HL-60 (cell line): ENCODE results near the gene GABARAP.
A peak's percentile ranks its signal among the peaks of the same experiment; 100 is the strongest.

Experiments used
- DNase-seq, 2 experiments: peaks; one replicate each; pipeline ENCODE4 v3.0.0-alpha.2; 2010 to 2020; ENCODE audit warnings: low read depth in 1 of 2, low spot score in 1 of 2
- H3K27ac ChIP-seq: fragments of 250-450 bp; sonication (Bioruptor Pico); replicated peaks from 2 replicates; pipeline ENCODE4 v1.5.1; 2020; ENCODE audit warnings: mild to moderate bottlenecking, moderate library complexity
- H3K27me3 ChIP-seq: fragments of 250-450 bp; sonication (Bioruptor Pico); 2 replicates; pipeline ENCODE4 v1.5.1; 2021; ENCODE audit warnings: mild to moderate bottlenecking, moderate library complexity; ENCODE audit not compliant: insufficient read depth, poor library complexity, severe bottlenecking
- H3K4me3 ChIP-seq: replicated peaks from 2 replicates; pipeline ENCODE4 v1.5.1; 2011; ENCODE audit warnings: mild to moderate bottlenecking, control low read depth, low read length; ENCODE audit not compliant: insufficient read depth
- GABPA ChIP-seq: IDR thresholded peaks from 2 replicates; pipeline ENCODE4 v1.6.1; 2012; ENCODE audit warnings: low read depth
- POLR2AphosphoS5 ChIP-seq: IDR thresholded peaks from 2 replicates; pipeline ENCODE4 v1.6.1; 2012; ENCODE audit warnings: low read depth
- SPI1 ChIP-seq: IDR thresholded peaks from 2 replicates; pipeline ENCODE4 v1.6.1; 2012; ENCODE audit warnings: low read depth, mild to moderate bottlenecking, borderline replicate concordance
- TF ChIP-seq, protein P1 (sequence below): IDR thresholded peaks from one replicate; pipeline ENCODE4 v1.5.1; 2011; ENCODE audit warnings: low read length, control low read depth, inconsistent platforms; ENCODE audit not compliant: insufficient read depth
- TF ChIP-seq, protein P2 (sequence below): IDR thresholded peaks from 2 replicates; pipeline ENCODE4 v1.6.1; 2012; ENCODE audit warnings: low read depth; ENCODE audit not compliant: insufficient replicate concordance

GABARAP gene

DNA sequence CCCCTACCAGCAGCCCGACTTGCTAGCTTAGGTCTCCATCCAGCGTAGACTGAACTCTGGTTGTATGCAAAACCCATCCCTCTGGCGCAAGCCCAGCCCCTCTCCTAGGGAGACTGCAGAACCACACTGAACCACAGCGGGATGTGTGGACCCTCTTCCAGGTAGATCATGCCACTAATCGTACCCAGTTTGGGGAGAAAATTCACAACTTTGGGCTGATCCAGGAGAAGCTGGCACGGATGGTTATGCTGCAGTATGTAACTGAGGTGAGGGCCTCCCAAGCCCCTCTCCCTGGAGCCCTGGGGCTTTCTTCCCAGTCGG, 19.3 kb downstream of the GABARAP start:
- no peak overlapping the region for H3K27ac ChIP-seq
- H3K4me3 ChIP-seq = no peak overlapping the region
- DNase-seq = no peak
- TF ChIP-seq POLR2AphosphoS5 = no peak
- TF ChIP-seq, protein P1, sequence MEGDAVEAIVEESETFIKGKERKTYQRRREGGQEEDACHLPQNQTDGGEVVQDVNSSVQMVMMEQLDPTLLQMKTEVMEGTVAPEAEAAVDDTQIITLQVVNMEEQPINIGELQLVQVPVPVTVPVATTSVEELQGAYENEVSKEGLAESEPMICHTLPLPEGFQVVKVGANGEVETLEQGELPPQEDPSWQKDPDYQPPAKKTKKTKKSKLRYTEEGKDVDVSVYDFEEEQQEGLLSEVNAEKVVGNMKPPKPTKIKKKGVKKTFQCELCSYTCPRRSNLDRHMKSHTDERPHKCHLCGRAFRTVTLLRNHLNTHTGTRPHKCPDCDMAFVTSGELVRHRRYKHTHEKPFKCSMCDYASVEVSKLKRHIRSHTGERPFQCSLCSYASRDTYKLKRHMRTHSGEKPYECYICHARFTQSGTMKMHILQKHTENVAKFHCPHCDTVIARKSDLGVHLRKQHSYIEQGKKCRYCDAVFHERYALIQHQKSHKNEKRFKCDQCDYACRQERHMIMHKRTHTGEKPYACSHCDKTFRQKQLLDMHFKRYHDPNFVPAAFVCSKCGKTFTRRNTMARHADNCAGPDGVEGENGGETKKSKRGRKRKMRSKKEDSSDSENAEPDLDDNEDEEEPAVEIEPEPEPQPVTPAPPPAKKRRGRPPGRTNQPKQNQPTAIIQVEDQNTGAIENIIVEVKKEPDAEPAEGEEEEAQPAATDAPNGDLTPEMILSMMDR = no peak
- TF ChIP-seq SPI1 = no peak
- TF ChIP-seq, protein P2, sequence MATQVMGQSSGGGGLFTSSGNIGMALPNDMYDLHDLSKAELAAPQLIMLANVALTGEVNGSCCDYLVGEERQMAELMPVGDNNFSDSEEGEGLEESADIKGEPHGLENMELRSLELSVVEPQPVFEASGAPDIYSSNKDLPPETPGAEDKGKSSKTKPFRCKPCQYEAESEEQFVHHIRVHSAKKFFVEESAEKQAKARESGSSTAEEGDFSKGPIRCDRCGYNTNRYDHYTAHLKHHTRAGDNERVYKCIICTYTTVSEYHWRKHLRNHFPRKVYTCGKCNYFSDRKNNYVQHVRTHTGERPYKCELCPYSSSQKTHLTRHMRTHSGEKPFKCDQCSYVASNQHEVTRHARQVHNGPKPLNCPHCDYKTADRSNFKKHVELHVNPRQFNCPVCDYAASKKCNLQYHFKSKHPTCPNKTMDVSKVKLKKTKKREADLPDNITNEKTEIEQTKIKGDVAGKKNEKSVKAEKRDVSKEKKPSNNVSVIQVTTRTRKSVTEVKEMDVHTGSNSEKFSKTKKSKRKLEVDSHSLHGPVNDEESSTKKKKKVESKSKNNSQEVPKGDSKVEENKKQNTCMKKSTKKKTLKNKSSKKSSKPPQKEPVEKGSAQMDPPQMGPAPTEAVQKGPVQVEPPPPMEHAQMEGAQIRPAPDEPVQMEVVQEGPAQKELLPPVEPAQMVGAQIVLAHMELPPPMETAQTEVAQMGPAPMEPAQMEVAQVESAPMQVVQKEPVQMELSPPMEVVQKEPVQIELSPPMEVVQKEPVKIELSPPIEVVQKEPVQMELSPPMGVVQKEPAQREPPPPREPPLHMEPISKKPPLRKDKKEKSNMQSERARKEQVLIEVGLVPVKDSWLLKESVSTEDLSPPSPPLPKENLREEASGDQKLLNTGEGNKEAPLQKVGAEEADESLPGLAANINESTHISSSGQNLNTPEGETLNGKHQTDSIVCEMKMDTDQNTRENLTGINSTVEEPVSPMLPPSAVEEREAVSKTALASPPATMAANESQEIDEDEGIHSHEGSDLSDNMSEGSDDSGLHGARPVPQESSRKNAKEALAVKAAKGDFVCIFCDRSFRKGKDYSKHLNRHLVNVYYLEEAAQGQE = no peak
- no peak for TF ChIP-seq GABPA
- H3K27me3 ChIP-seq = no peaks in the 10 kb centered on the region

DNA sequence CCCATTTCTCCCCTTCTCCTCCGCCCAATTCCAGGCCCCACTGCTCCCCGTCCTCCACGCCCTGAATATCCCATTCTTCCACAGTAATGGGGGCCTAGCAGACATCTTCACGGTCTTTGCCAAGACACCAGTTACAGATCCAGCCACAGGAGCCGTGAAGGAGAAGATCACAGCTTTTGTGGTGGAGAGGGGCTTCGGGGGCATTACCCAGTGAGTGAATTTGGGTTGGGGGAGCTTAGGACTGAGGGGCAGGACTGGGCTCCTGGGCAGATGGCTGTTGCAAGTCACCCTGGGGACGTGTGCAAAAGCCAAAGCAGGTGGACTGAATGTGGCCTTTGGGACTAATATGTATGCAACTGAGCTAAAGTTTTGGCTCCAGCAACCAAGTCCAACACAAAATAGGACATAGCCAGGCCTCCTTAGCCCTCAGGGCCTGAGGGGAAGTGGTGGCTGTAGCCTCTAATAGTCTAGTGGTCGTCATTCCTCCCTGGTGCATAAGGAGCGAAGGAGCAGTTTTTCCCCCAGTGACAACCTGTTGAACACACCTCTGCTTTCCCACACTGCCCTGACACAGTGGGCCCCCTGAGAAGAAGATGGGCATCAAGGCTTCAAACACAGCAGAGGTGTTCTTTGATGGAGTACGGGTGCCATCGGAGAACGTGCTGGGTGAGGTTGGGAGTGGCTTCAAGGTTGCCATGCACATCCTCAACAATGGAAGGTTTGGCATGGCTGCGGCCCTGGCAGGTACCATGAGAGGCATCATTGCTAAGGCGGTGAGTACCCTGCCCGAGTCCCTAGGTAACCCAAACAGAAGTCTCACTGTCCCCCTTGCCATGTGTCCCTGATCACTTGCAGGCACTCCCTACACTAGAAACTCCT, 19.9 kb downstream of the GABARAP start:
- no peak overlapping the region for H3K4me3 ChIP-seq
- H3K27me3 ChIP-seq = no peaks in the 10 kb centered on the region
- DNase-seq = no peak
- H3K27ac ChIP-seq = no peak overlapping the region
- TF ChIP-seq, protein P2 = no peak
- TF ChIP-seq SPI1 (no peak), POLR2AphosphoS5 (peak; percentile 26; the same call in 1 of the 2 replicates), GABPA (no peak)
- TF ChIP-seq, protein P1 = no peak

DNA sequence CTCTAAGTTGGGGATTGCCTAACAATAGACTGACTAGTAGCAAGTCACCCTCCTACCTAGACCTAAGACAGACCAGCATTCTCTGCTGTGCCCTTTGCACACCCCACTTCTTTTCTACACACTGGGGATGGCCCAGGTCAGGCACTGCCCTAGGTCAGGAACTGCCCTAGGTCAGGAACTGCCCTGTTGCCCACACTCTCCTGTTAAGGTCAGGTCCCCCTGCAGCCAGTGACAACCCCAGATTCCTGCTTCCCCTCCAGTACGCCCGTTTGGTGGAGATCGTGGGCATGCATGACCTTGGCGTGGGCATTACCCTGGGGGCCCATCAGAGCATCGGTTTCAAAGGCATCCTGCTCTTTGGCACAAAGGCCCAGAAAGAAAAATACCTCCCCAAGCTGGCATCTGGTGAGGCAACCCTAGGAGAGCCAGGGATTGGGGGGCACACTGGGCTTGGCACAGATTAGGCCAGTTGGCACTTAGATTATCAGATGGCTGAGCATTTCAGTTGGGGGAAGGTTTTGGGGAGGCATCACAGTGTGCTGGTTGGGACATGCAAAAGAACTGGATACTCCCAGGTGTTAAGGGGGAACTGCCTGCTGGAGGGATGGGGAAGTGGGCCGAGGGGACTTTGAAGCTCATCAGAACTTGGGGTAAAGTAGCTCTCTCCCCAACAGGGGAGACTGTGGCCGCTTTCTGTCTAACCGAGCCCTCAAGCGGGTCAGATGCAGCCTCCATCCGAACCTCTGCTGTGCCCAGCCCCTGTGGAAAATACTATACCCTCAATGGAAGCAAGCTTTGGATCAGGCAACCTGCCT, 20.8 kb downstream of the GABARAP start:
- Histone ChIP-seq H3K4me3 (no peak overlapping the region), H3K27ac (no peak overlapping the region), H3K27me3 (no peaks in the 10 kb centered on the region)
- no peak for DNase-seq
- no peak for TF ChIP-seq GABPA
- TF ChIP-seq, protein P1 = no peak
- no peak for TF ChIP-seq SPI1
- TF ChIP-seq, protein P2 = no peak
- no peak for TF ChIP-seq POLR2AphosphoS5
